GM19395 (cell line): ENCODE data around the gene MPRIP.

Experiments used
- ATAC-seq: cut with Tn5 transposase; IDR thresholded peaks from one replicate; pipeline ENCODE4 v1.9.1; 2021; ENCODE audit warnings: mild to moderate bottlenecking, moderate library complexity; ENCODE audit not compliant: unreplicated experiment

Gene MPRIP

DNA sequence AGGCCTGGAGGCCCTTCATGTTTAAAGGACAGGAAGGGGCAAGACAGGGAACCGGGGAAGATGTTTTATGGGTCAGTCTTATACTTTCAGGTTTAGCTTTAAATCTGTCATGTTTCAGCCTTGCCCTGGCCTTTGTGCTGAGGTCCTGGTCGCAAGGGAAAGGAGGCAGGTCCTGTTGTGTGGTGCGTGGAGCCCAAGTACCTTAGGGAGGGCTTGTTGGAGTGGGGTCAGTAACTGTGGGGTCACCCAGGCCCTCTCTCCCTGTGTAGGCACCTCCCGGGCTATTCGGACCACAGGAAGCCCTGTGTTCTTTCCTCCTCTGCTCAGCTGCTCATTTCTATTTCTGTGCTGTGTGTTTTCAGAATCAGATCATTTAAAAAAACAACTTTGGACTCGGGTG, 42.7 kb downstream of the MPRIP start:
- no peak for ATAC-seq

DNA sequence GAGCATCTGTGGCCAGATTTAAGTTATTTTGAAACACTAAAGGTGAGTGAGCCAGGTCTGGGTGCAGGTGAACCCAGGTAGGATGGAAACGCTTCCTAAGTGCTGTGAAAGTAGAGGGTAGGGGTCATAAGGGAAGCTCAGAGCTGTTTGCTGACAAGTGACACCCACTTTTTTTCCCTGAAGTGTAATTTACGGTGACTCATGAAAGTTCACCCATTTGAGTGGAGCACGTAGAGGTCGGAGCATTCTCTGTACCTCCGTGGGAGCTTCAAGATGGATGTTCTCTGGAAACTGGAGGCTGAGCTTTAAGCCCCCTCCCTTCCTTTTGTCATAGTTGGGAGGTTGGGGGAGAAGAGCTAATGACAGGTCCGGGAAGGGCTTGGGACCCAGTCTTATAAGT, 44.3 kb downstream of the MPRIP start:
- ATAC-seq = no peak

DNA sequence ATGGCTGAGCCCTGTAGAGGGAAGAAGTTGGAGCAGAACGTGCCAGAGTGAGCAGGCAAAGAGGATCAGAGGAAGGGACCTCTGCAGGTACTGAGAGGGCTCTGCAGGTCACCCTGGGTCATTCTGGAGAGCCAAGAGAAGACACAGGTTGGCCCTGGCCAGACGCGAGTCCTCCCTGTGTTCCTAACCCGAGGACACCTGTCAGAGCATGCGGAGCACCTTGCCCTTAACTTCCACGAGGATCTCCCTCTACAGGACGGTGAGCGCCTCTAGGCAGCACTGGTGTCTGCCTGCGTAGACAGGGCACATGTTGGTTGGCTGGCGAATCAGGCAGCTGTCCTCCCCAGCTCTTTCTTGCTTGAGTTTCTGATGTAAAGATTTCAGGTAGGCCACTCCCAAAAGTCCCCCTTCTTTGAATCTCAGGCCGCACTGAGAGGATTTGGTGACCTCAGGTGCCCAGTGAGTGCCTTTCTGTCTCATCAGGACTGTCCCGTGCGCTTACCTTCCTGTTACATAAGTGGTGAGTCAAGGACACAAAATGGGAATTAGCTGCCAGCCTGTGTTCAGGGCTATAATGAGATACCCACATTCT, 45.3 kb downstream of the MPRIP start:
- no peak for ATAC-seq

DNA sequence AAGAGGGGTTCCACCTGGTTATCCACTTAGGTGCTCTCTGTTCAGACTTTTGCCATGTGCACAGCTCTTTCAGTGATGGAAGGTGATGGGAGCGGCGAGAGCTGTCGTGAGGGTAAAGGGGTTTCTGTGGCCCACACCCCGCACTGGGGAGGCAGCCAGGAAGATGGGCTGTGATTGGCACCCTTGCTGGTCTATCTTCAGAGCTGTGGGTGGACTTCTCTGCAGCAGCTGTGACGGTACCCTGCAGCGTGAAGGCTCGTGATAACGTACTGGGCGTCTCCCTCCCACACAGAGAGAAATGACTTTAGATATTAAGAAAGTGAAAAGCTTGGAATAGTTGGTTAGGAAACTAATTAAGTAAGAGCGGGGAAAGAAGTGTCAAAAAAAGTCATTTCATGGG, 45.8 kb downstream of the MPRIP start:
- no peak for ATAC-seq

DNA sequence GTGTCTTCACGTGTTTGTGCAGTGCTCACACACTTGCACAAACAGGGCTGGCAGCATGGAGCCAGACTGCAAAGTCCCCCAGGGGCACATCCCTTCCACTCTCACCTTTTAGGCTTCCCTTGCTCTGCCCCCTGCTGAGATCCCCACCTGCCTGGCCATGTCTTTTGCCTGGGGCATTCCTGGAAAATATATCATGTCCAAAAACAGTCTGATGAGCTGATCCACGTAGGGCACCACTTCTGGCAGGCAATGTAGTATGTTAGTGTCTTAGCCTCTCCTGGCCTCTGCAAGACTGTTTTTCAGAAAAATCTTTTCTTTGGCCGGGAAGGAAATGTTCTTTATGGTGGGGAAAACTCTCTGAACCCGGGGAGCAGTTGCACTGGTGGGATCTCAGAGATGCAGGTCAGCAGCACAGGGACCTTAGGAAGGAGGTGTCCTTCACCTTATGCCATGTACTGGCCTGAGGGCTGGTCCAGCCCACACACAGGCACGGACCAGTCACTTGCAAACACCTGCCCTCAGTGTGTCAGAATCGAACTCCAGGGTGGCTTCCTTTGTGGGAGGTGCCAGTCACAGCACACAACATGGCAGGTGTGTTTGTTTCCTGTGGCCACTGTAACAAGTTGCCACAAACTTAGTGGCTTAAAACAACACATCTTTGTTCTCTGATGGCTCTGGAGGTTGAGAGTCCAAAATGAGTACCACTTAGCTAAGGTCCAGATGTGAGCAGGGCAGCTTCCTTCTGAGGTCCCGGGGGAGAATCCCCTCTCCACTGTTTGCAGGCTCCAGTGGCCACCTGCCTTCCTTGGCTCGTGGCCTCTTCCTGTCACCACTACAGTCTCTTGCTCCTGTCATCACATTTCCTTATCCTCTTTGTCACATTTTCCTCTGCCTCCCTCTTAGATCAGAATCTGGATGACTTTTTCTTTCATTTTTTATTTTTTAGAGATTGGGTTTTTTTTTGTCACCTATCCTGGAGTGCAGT, 46.6 kb downstream of the MPRIP start:
- ATAC-seq = no peak

GRCh38 chr17:17089796-17090641, 47.8 kb downstream of the MPRIP start:
- ATAC-seq = no peak

DNA sequence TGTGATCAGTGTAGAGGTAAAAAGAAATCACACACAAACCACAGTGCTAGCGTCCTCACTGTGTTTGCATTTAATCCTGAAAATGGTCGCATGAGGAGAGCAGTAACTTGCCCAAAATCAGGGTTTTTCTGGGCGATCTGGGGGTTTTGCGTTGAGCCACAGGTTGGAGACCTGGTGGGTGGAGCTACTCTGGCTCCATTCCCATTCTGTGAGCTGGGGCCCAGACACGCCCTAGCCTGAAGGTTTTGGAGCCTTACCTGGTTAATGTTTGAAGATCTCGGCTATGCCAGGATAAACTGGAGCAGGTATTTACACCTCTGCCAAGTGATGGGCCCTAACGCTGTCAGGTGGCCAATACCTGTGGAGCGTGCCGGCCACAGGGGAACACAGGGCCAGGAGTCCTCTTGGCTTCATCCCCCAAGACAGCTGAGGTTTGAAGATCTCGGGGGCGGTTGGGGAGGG, 48.4 kb downstream of the MPRIP start:
- ATAC-seq = no peak

- ATAC-seq = no peak
Measured at GRCh38 chr17:17091276-17091675, 49.0 kb downstream of the MPRIP start.

DNA sequence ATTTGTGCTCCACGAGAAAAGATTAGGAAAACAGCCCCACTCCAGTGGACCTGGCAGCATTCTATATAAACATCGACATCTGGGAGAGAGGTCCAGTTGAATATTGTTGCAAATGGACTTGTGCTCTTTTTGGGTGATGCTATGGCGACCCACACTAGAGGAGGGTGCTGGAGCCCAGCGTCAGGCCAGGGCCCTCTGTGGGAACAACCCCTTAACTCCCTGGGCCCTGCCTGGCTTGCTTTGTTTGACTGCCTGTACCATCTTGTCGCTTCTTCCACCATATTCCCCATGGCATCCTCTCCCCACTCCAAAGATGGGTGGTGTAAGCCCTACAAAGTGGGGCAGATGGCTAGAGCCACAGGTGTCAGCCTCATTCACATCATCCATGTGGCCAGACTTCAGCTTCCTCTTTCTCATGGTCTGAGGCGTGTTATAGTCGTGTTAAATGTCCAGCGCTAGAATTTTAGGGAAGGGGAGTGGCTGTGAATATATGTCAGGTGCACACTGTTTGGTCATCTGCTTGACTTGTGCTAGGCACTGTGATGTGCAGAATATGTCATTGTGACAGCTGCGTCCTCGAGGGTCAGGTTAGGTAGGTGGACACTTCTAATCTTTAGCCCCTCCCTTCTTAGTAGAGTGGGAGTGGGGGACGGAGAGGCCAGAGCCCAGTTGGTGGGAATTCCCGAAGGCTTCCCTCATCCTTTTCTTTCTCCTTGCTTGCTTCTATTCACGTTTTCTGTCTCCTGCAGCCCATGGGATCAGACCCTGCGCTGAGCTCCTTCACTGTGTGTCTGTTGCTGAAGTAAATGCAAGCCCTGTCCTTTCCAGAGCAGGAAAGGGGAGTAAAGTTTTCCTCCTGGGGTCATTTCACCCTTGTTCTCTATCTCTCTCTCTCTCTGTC, 49.8 kb downstream of the MPRIP start:
- no peak for ATAC-seq

DNA sequence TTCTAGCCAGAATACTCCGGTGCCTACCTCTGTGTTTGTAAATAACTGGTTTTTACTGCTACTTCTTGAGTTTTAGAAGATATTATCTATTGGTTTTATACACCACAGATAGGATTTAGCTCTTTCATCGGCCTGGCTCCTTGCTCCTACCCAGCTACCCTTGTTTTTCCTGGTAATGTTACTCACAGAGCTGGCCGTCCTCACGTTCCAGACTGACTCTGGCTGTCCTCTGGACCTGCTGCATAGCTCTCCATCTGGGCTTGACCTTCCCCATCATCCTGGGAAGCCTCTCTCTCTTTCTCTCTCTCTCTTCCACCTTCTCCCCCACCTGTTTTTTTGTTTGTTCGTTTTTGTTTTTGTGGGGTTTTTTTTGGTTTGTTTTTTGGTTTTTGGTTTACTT, 51.5 kb downstream of the MPRIP start:
- ATAC-seq = no peak

GRCh38 chr17:17096438-17097178, 54.4 kb downstream of the MPRIP start:
- no peak for ATAC-seq

- ATAC-seq = no peak
Measured at GRCh38 chr17:17097763-17098345, 55.6 kb downstream of the MPRIP start.

GRCh38 chr17:17098551-17099179, 56.4 kb downstream of the MPRIP start:
- no peak for ATAC-seq

- ATAC-seq = no peak
Measured at GRCh38 chr17:17102176-17102575, 59.9 kb downstream of the MPRIP start.

DNA sequence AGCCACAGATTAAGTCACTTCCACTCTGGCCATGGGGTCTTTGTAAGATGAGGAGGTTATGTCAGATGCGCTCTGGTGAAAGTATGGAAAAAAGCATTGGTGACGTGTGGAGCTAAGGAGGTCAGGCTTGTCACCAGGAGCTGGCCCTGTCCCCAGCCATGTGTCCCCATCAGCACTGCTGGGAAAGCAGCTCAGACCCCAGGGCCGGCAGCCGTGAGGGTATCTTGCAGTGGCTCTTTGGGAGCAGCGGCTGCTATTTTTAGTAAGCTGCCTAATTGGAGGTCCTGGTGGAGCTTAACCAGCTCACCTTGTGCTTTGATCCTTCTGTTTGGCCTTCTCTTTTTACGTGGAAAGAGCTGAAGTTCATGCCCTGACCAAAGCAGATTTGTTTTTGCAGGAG, 60.9 kb downstream of the MPRIP start:
- ATAC-seq = no peak

DNA sequence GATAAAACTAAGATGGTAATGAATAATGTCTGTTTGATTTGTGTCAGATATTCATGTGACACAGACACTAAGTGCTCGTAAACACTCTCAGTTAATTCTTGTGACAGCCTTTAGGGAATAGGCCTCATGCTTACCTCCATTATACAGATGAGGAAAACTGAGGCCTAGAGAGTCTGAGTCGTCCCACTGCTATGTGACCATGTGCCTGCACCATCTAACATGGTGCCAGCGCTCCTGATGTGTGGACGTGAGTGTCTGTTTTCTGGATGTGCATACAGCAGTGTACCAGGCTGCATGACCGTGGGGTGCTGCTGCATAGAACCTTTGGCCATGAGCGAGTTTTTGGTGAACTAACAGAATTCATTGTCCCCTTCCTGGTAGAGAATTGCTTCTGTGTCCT, 61.8 kb downstream of the MPRIP start:
- no peak for ATAC-seq

GRCh38 chr17:17104494-17104893, 62.2 kb downstream of the MPRIP start:
- ATAC-seq = no peak

GRCh38 chr17:17105976-17106375, 63.7 kb downstream of the MPRIP start:
- ATAC-seq = no peak

DNA sequence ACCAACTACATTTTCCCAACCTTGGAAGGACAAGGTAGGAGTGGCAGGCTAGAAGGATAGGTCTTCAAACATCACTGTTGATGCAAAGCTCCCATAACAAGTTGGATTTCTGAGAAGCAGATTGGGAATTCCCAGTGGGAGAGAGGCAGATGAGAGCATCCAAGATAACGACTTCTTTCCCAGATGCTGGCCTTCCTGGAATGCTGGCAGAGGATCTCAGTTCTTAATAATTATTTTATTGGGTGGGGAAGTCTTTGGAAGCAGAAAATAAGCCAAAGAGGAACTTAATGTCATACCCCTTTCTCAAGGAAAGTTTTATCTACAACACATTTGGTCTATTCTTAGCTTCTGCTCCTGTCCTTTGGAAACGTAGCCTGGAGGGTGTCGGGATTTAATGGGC, 64.5 kb downstream of the MPRIP start:
- ATAC-seq = no peak
